Activated CD4-positive, alpha-beta T cell treated with anti-CD3 and anti-CD28 coated beads, Interleukin-2, amount 10 ng/mL, durations not matched to agents 24 days and 14 days (primary cell): Measurements from ENCODE around the gene OSCAR. TPM values are rescaled to one million over a fixed set of nuclear protein-coding genes. Genes with fewer than 3 reads are reported as not detected.
A peak's percentile ranks its signal among the peaks of the same experiment; 100 is the strongest.

Experiments used
- DNase-seq: peaks from one replicate; pipeline ENCODE4 v3.0.0; 2022
- H3K27ac Mint-ChIP-seq: one replicate; pipeline ENCODE4 v1.8.0; 2022; ENCODE audit warnings: mild to moderate bottlenecking, mixed read lengths
- H3K27me3 Mint-ChIP-seq: one replicate; pipeline ENCODE4 v1.8.0; 2022; ENCODE audit warnings: mixed read lengths
- H3K36me3 Mint-ChIP-seq: one replicate; pipeline ENCODE4 v1.8.0; 2022; ENCODE audit warnings: low read depth, mild to moderate bottlenecking, mixed read lengths
- H3K4me1 Mint-ChIP-seq: one replicate; pipeline ENCODE4 v1.8.0; 2021; ENCODE audit warnings: mixed read lengths
- H3K4me3 Mint-ChIP-seq: one replicate; pipeline ENCODE4 v1.8.0; 2022; ENCODE audit warnings: mild to moderate bottlenecking, moderate library complexity, mixed read lengths
- H3K9me3 Mint-ChIP-seq: one replicate; pipeline ENCODE4 v1.8.0; 2021; ENCODE audit warnings: mixed read lengths
- intact Hi-C: fragments of 100-400 bp; cut with micrococcal nuclease; formaldehyde crosslinking; loops from one replicate; pipeline ENCODE4 v1.15.1; 2023
- total RNA-seq: library from RNA; stranded (reverse); gene quantifications from 2 replicates; pipeline ENCODE4 v1.2.3, GENCODE V29; 2022

The OSCAR gene, protein sequence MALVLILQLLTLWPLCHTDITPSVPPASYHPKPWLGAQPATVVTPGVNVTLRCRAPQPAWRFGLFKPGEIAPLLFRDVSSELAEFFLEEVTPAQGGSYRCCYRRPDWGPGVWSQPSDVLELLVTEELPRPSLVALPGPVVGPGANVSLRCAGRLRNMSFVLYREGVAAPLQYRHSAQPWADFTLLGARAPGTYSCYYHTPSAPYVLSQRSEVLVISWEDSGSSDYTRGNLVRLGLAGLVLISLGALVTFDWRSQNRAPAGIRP
- 0.17 and 0.26 TPM in 2 replicates for total RNA-seq

DNA sequence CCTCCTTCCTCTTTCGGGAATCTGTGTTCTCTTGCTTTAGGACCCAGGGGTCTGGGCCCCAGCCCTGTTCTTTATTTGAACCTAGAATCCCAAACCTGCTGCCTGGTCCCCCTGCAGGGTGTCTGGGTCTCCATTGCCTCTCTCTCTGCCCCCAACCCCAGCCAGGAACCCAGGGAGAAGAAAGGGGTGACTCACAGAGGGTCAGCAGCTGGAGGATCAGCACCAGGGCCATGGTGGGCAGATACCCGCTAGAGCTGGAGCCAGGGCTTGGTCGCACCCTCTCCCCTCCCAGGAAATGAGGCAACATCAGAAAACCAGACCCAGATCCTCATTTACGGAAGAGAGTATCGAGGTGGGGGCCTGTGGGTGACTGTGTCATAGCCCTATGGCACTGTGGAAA is at the start of gene OSCAR:
Gene OSCAR, minus strand, starts transcription at position 243 of the 400 bp plus-strand sequence. Its CDS starts 11 bp downstream, at position 232.
- Mint-ChIP-seq H3K36me3 (peaks cover 10% of the 10 kb centered on the region), H3K4me1 (peaks cover 23% of the 10 kb centered on the region), H3K9me3 (no peaks in the 10 kb centered on the region), H3K27me3 (peaks cover 9% of the 10 kb centered on the region), H3K4me3 (peak within 1 kb of the TSS; percentile 11), H3K27ac (peak within 1 kb of the TSS; percentile 65)
- no peak for DNase-seq
- intact Hi-C loops, result loop anchor here (5.0 kb wide), 1 partner anchor 233 kb away; the partner anchor contains the start of gene MYADM

DNA sequence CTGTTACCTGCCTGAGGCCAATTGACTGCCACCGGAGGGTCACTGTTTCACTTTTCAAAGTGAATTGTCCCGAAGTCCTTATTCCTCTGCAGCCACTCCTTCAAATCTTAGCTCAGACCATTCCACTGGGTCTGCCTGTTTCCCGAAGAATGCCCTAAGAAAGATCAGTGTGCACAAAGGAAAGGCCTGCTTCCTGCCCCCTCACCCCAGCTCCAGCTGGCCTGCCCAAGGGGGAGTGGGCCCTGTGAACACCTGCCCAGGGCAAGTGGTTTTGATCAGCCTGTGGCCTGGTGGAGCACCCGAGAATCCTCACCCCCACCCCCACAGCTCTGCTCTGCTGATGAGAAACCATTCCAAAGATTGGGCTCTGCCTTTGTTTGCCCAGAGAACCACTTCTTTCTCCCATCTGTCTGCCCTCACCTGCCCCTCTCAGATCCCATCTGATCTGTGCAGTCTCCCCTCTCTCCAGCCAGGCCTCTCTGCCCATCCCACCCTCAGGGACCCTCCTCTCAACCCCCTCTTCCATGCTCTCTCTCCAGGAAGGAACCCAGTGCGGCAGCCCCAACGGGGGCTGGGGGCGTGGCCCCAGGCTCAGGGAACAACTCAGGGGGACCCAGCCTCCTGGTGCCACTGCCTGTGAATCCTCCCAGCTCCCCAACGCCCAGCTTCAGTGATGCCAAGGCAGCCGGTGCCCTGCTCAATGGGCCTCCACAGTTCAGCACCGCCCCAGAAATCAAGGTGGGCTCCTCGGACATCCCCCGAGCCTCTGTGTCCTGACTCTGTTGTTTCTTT is 48.6 kb upstream of the OSCAR start:
- Mint-ChIP-seq H3K27me3 (no peaks in the 10 kb centered on the region), H3K27ac (no peak overlapping the region), H3K4me1 (peaks cover 7% of the 10 kb centered on the region), H3K9me3 (no peaks in the 10 kb centered on the region), H3K4me3 (no peak overlapping the region), H3K36me3 (peaks cover 67% of the 10 kb centered on the region)
- no peak for DNase-seq
- intact Hi-C loops, result no loop called here

DNA sequence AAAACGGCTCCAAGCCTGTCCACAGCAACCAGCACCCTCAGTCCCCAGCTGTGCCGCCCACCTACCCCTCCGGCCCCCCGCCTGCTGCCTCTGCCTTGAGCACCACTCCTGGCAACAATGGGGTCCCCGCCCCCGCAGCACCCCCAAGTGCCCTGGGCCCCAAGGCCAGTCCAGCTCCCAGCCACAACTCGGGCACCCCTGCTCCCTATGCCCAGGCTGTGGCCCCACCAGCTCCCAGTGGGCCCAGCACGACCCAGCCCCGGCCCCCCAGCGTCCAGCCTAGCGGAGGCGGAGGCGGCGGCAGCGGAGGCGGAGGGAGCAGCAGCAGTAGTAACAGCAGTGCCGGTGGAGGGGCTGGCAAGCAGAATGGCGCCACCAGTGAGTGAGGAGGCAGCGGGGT is 47.6 kb upstream of the OSCAR start:
- Mint-ChIP-seq H3K4me3 (no peak overlapping the region), H3K27ac (no peak overlapping the region), H3K9me3 (no peaks in the 10 kb centered on the region), H3K27me3 (no peaks in the 10 kb centered on the region), H3K36me3 (peaks cover 69% of the 10 kb centered on the region), H3K4me1 (peaks cover 2% of the 10 kb centered on the region)
- intact Hi-C loops, result no loop called here
- no peak for DNase-seq

DNA sequence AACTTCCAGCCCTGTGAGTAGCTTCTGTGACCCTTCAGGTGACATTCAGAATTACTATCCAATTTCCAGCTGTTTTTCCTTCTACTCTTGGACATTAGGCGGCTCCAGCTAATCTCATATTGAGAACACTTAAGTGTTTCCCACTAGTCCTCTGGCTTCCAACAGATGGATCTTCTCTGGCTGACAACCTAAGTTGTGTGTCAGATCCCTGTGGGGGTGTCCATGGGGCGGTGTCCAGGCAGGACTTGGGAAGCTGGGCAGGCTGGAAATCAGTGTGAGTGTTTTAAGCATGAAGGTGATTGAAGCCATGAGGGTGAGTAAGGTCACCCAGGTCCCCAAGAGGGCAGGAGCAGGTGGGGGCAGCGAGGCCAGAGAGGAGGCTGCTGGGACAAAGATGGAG is 47.1 kb upstream of the OSCAR start:
- Mint-ChIP-seq H3K4me1 (peaks cover 2% of the 10 kb centered on the region), H3K36me3 (peaks cover 71% of the 10 kb centered on the region), H3K4me3 (no peak overlapping the region), H3K27ac (no peak overlapping the region), H3K27me3 (no peaks in the 10 kb centered on the region), H3K9me3 (no peaks in the 10 kb centered on the region)
- intact Hi-C loops, result no loop called here
- DNase-seq, result no peak

DNA sequence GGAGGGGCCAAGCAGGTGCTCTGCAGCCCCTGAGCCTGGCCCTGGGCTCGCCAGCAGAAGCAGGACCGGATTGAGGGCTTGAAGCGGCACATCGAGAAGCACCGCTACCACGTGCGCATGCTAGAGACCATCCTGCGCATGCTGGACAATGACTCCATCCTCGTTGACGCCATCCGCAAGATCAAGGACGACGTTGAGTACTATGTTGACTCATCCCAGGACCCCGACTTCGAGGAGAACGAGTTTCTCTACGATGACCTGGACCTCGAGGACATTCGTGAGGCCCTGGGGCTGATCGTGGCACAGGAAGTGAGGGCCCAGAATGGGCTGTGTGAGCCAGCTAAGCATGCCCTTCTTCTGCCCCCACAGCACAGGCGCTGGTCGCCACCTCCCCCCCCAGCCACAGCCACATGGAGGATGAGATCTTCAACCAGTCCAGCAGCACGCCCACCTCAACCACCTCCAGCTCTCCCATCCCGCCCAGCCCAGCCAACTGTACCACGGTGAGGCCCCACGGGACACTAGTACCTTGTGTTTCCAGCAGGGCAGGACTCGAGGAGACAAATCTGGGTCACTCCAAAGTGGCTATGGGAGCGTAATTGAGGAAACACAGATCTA is 45.0 kb upstream of the OSCAR start:
- Mint-ChIP-seq H3K9me3 (no peaks in the 10 kb centered on the region), H3K4me3 (no peak overlapping the region), H3K27me3 (no peaks in the 10 kb centered on the region), H3K27ac (no peak overlapping the region), H3K4me1 (peaks cover 10% of the 10 kb centered on the region), H3K36me3 (peaks cover 64% of the 10 kb centered on the region)
- no peak for DNase-seq
- intact Hi-C loops, result no loop called here

DNA sequence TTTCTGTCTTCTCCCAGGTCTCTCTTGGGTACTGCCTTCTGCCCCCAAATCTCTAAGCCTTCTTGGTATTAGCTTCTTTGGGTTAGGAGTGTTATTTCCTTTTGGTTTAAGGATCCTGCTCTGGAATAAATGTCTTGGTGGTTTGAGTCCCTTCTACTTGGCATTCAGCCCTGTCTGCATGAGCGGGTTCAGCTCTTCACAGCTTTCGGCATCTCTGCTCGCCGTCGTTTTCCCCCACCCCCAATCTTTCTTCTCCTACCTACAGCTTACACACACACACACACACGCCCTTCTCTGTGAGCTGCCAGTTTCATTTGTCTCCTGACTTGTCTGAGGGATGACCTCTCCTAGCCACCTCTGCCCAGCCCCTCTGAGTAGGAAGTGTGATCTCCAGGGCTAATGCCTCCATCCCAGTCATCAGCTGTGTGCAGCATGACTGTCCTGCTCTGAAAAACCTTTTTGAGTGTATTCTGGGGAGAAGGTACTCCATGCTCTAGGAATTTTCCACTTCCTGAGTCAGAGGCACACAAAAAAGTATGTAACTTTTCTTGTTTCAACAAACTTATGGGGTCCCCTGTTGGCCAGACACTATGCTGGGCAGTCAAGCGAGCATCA is 41.7 kb upstream of the OSCAR start:
- Mint-ChIP-seq H3K4me3 (no peak overlapping the region), H3K4me1 (peaks cover 29% of the 10 kb centered on the region), H3K36me3 (peaks cover 50% of the 10 kb centered on the region), H3K27ac (no peak overlapping the region), H3K27me3 (no peaks in the 10 kb centered on the region), H3K9me3 (no peaks in the 10 kb centered on the region)
- no peak for DNase-seq
- intact Hi-C loops, result no loop called here

- intact Hi-C loops, result no loop called here
- DNase-seq, result no peak
- no peaks in the 10 kb centered on the region for H3K9me3 Mint-ChIP-seq
- no peaks in the 10 kb centered on the region for H3K27me3 Mint-ChIP-seq
- H3K4me3 Mint-ChIP-seq, result no peak overlapping the region
- H3K36me3 Mint-ChIP-seq, result peaks cover 43% of the 10 kb centered on the region
- no peak overlapping the region for H3K27ac Mint-ChIP-seq
- H3K4me1 Mint-ChIP-seq, result peaks cover 34% of the 10 kb centered on the region
Observed at GRCh38 chr19:54141356-54141755, 40.8 kb upstream of the OSCAR start.

DNA sequence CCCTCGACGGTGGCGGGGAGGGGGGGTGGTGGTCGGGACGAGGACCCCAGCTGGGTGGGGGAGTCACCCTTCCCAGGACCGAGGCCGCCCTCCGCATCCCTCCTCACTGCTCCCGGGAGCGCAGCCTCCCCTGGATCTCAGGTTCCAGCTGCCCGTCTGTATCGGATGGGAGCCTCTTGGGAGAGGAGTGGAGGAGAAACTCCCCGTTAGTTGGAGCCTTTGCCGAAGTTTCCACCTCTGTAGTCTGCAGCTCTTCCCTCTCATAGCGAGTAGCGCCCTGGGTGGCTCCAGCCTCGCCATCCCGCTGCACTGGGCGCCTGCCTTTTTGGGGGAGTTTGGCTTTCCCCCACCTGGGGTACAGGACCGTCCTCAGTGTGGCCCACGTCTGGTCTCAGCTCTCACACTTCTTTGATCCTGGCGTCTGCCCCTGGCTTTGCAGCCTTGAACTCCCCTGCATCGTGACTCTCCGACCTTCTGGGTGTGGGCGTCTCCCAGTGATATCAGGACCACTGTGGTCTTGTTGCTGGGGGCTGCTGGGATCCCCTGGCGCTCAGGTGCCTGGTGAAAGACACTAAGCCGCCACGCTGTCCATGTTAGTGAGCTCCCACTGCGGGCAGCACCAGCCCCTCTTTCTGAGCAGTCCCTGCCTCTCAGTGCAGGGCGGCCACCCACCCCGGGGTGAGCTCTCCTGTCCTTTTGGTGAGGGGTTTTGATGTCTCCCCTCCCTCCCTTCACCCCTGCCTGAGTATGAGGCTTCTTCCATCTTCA is 38.1 kb upstream of the OSCAR start:
- intact Hi-C loops, result no loop called here
- Mint-ChIP-seq H3K4me3 (peak overlapping the region; percentile 85), H3K27ac (peak overlapping the region; percentile 95), H3K27me3 (no peaks in the 10 kb centered on the region), H3K9me3 (no peaks in the 10 kb centered on the region), H3K4me1 (peaks cover 43% of the 10 kb centered on the region), H3K36me3 (peaks cover 24% of the 10 kb centered on the region)
- DNase-seq, result peak; percentile 68

- intact Hi-C loops, result loop anchor here (1.0 kb wide), 6 partner anchors 21 to 326 kb away; partner anchors contain the start of genes LENG1, NDUFA3, PRPF31 and TFPT
- no peaks in the 10 kb centered on the region for H3K27me3 Mint-ChIP-seq
- H3K4me3 Mint-ChIP-seq, result peak within 1 kb of the TSS; percentile 85
- DNase-seq, result peak; percentile 83
- no peaks in the 10 kb centered on the region for H3K9me3 Mint-ChIP-seq
- peak within 1 kb of the TSS; percentile 95 for H3K27ac Mint-ChIP-seq
- H3K36me3 Mint-ChIP-seq, result peaks cover 16% of the 10 kb centered on the region
- H3K4me1 Mint-ChIP-seq, result peaks cover 43% of the 10 kb centered on the region
Observed at GRCh38 chr19:54137699-54138488, 37.3 kb upstream of the OSCAR start, which contains the start of gene CNOT3. CNOT3 (plus strand) TSS chr19:54137762; CDS start chr19:54142979, 5,217 bp downstream.

DNA sequence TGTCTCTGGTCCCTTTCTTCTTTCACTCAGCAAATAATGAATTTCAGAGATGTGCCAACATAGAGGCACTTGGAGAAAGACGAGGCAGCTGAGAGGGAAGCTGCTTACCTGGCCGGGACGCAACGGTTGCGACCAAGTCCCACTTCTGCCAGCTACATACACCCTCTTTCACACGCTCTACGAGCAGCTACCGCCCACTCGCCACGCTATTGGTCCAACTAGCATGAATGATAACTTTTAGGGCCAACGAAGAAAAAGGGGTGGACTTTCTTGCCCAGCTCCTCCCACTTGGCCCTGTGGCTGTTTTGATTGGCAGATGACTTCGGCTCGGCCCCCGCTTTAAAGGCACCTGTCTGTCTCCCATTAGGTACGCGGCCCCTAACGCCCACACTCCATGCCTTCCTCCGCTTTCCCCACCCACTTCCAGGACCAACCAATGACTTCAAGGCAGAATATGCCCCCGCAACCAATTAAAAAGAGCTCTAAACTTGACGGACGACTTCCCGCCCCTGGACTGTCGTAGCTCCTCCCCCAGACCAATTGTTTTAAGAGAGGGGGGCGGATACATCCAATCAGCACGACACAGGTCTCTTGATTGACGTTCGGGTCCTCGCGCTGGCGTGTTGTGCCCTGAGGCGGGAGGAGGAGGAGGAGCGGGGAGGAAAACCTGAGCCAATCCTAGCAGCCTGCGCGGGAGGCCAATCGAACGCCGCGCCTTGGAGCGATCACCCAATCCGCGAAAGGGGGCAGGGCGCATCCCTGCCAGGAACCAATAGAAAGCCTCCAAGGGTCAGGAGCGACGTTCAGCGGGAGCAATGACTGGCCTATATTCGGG is 36.5 kb upstream of the OSCAR start:
- peak overlapping the region; percentile 85 for H3K4me3 Mint-ChIP-seq
- peak; percentile 100 for DNase-seq
- H3K9me3 Mint-ChIP-seq, result no peaks in the 10 kb centered on the region

DNA sequence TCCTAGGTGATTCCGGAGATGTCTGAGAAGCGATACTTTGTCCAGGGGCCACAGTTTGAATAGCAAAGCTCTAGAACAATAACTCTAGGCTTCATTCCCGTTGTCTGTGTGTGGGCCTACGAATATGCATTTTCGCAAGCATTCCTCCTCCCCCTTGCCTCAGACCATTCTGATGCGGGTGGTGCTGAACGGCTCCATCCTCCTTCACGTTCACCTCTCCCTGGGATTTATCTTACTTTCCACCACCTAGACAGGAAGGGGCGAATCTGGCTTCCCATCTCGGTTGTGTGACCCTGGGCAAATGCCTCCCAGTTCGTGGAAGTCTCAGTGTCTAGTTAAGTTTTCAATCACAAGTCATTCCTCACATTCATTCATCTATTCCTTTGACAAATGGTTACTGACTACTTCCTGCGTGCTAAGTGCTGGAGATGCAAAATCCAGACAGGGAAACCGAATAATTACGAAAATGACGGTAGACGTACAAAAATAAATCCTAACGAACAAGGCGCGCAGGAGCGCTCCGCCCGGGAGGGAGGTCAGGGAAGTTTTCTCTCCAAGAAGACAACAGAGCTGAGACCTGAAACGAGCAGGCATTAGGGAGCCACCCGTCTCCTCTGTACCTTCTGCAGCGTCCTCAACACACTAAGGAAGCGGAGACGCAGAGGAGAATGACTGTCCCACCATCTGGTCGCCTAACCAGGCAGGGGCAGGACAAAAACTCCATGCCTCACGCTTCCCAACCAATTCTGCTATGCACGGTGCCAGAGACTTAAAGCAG is 35.7 kb upstream of the OSCAR start:
- Mint-ChIP-seq H3K4me3 (peak overlapping the region; percentile 85), H3K4me1 (peaks cover 36% of the 10 kb centered on the region), H3K9me3 (no peaks in the 10 kb centered on the region), H3K27me3 (no peaks in the 10 kb centered on the region), H3K27ac (peak overlapping the region; percentile 79), H3K36me3 (peaks cover 6% of the 10 kb centered on the region)
- intact Hi-C loops, result no loop called here
- no peak for DNase-seq

More for the DNA sequence above, 36.5 kb upstream of the OSCAR start:
- Mint-ChIP-seq H3K4me1 (peaks cover 40% of the 10 kb centered on the region), H3K27ac (peak overlapping the region; percentile 79), H3K36me3 (peaks cover 9% of the 10 kb centered on the region), H3K27me3 (no peaks in the 10 kb centered on the region)
- intact Hi-C loops, result loop anchor here (1.0 kb wide), 6 partner anchors 22 to 327 kb away; partner anchors contain the start of genes LENG1, NDUFA3, PRPF31 and TFPT
